GM12878 (cell line): ENCODE results near the gene ZNF808. TPM values are rescaled to one million over a fixed set of nuclear protein-coding genes. Genes with fewer than 3 reads are reported as not detected.
A peak's percentile ranks its signal among the peaks of the same experiment; 100 is the strongest.

Experiments used
- ASH2L ChIP-seq: fragments of 300-600, 200-600 bp; sonication (generic); IDR thresholded peaks from 2 replicates; pipeline ENCODE4 v1.6.1; 2017; ENCODE audit warnings: low read depth, mild to moderate bottlenecking, borderline replicate concordance
- CREM ChIP-seq: IDR thresholded peaks from 2 replicates; pipeline ENCODE4 v1.6.1; 2014; ENCODE audit warnings: antibody characterized with exemption, low read depth
- E2F4 ChIP-seq: IDR thresholded peaks from 2 replicates; pipeline ENCODE4 v1.6.1; 2012; ENCODE audit warnings: low read depth, low read length, improper control_type of control experiment
- EP300 ChIP-seq, 2 experiments: fragments of 150-350 bp in 1 of 2; IDR thresholded peaks; 2 replicates each; pipeline ENCODE4 v1.6.1; 2011 to 2012; ENCODE audit warnings: low read depth in 2 of 2, low read length in 2 of 2, borderline replicate concordance in 1 of 2, improper control_type of control experiment in 1 of 2, inconsistent platforms in 1 of 2; ENCODE audit not compliant: control insufficient read depth in 1 of 2
- KDM1A ChIP-seq: fragments of 200-600 bp; sonication (generic); IDR thresholded peaks from 2 replicates; pipeline ENCODE4 v1.6.1; 2016; ENCODE audit warnings: borderline replicate concordance
- MTA2 ChIP-seq: fragments of 450-650 bp; IDR thresholded peaks from 2 replicates; pipeline ENCODE4 v1.6.1; 2016; ENCODE audit warnings: low read depth, mild to moderate bottlenecking, moderate library complexity
- MTA3 ChIP-seq: IDR thresholded peaks from 2 replicates; pipeline ENCODE4 v1.6.1; 2012; ENCODE audit warnings: low read length, inconsistent platforms, borderline replicate concordance
- NFYA ChIP-seq: IDR thresholded peaks from 2 replicates; pipeline ENCODE4 v1.6.1; 2011; ENCODE audit warnings: low read depth, mild to moderate bottlenecking, low read length, improper control_type of control experiment, borderline replicate concordance
- POU2F2 ChIP-seq: IDR thresholded peaks from 3 replicates; pipeline ENCODE4 v1.6.1; 2011; ENCODE audit warnings: low read depth, mild to moderate bottlenecking, low read length, borderline replicate concordance
- SREBF2 ChIP-seq: IDR thresholded peaks from 2 replicates; pipeline ENCODE4 v1.6.1; 2012; ENCODE audit warnings: mild to moderate bottlenecking, low read length
- SRF ChIP-seq, 2 experiments: IDR thresholded peaks; 2 replicates each; pipeline ENCODE4 v1.6.1; 2011; ENCODE audit warnings: low read depth in 2 of 2, low read length in 2 of 2, mild to moderate bottlenecking in 1 of 2, moderate library complexity in 1 of 2
- STAT1 ChIP-seq: fragments of 450-650 bp; conservative IDR thresholded peaks from 2 replicates; pipeline ENCODE4 v1.6.1; 2014; ENCODE audit warnings: antibody characterized with exemption, mild to moderate bottlenecking
- SUPT20H ChIP-seq: IDR thresholded peaks from 2 replicates; pipeline ENCODE4 v1.6.1; 2011; ENCODE audit warnings: low read depth, mild to moderate bottlenecking, low read length, moderate library complexity, borderline replicate concordance; ENCODE audit not compliant: control insufficient read depth
- ZBTB33 ChIP-seq: fragments of 450-650 bp; IDR thresholded peaks from 2 replicates; pipeline ENCODE4 v1.6.1; 2017; ENCODE audit warnings: mild to moderate bottlenecking
- ZNF384 ChIP-seq: IDR thresholded peaks from 2 replicates; pipeline ENCODE4 v1.6.1; 2012; ENCODE audit warnings: low read depth, mild to moderate bottlenecking, low read length, improper control_type of control experiment, borderline replicate concordance
- ZNF592 ChIP-seq: fragments of 450-650 bp; IDR thresholded peaks from 2 replicates; pipeline ENCODE4 v1.6.1; 2017; ENCODE audit warnings: mild to moderate bottlenecking, moderate library complexity
- polyA plus RNA-seq, 11 experiments: library from polyadenylated mRNA; depleted of rRNA in 4 of 11; unstranded in 6 of 11; stranded (reverse) in 5 of 11; fragments of >200 nt; fragmentation: Nextera tagmentation in 4 of 11; fragmentation: Illumina TruSeq in 1 of 11; extraction: Ambion mirVana in 4 of 11; extraction: Trizol in 1 of 11; gene quantifications; 1 replicate in 1 of 11; 2 replicates in 10 of 11; pipeline versions ENCODE4 v1.2.1 to v1.2.3, GENCODE V29; 2011 to 2016; ENCODE audit warnings: inconsistent platforms in 2 of 11, missing spikeins in 2 of 11, low read depth in 1 of 11
- total RNA-seq, 4 experiments: library from RNA; depleted of rRNA in 3 of 4; stranded (reverse); fragments of >200 nt in 3 of 4; fragmentation: Illumina TruSeq in 1 of 4; extraction: Trizol in 1 of 4; gene quantifications; 2 replicates each; pipeline versions ENCODE4 v1.2.1 to v1.2.3, GENCODE V29; 2013 to 2021
- TF ChIP-seq, protein P1 (sequence below), 3 experiments: IDR thresholded peaks in 2 of 3; conservative IDR thresholded peaks in 1 of 3; 2 replicates each; pipeline ENCODE4 v1.5.1; 2011; ENCODE audit warnings: low read depth in 3 of 3, low read length in 3 of 3, mild to moderate bottlenecking in 3 of 3, control low read depth in 2 of 3, moderate library complexity in 2 of 3, inconsistent platforms in 1 of 3, mixed read lengths in 1 of 3; ENCODE audit not compliant: control insufficient read depth in 2 of 3, insufficient read depth in 1 of 3; ENCODE audit errors: extremely low read depth in 1 of 3

ZNF808 gene
- total and polyA plus RNA-seq, 10 of the 15 experiments (the other 5 are each of a cell fraction or from before 2014, with no cell fraction given) = 2.1 to 20.2 (median 7.2) TPM

DNA sequence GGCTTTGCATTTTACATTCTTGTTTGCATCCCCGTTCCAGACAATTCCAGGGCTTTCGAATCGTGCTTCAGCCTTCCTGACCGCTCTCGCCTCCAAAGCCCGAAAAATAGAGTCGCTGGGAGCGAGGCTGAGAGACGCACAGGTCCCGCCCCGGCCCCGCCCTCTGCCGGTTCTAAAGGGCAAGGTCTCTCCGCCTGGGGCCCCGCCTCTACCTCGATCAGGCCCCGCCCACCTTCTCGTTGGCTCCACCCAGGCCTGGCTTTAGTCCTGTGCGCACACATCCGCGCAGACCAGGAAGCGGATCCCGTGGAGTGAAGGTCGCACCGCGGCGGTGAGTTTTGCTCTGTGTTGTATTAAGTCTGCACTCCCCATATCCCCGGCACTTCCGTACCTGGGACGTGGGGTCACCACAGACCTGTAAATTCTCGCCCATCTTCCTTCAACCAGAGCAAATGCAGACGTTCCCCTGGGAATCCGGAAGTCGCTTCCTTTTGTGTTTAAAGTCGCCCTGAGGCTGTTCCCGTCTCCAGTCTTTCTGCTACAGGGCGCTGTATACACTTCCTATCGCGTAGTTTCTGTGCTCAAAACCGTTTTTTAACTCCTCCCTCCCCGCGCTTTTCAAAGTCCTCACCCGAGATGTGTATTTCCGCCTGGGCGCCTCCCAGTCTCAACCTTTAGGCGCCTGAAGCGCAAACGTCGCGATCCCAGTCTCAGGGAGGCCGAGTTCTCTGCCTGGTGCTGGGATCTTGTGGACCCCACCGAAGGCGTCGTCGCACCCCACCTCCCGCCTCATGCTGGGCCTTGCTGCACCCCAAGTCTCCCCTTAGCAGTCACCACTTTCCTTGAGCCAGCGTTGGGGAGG is 42.8 kb downstream of the ZNF808 start, which contains the start of gene ZNF701 (continued):
- TF ChIP-seq MTA3 = no peak
- TF ChIP-seq ZBTB33 = no peak
- TF ChIP-seq ASH2L = no peak
- no peak for TF ChIP-seq SUPT20H
- TF ChIP-seq SREBF2 = no peak
- TF ChIP-seq CREM = no peak
- TF ChIP-seq MTA2 = no peak
- TF ChIP-seq, protein P1, sequence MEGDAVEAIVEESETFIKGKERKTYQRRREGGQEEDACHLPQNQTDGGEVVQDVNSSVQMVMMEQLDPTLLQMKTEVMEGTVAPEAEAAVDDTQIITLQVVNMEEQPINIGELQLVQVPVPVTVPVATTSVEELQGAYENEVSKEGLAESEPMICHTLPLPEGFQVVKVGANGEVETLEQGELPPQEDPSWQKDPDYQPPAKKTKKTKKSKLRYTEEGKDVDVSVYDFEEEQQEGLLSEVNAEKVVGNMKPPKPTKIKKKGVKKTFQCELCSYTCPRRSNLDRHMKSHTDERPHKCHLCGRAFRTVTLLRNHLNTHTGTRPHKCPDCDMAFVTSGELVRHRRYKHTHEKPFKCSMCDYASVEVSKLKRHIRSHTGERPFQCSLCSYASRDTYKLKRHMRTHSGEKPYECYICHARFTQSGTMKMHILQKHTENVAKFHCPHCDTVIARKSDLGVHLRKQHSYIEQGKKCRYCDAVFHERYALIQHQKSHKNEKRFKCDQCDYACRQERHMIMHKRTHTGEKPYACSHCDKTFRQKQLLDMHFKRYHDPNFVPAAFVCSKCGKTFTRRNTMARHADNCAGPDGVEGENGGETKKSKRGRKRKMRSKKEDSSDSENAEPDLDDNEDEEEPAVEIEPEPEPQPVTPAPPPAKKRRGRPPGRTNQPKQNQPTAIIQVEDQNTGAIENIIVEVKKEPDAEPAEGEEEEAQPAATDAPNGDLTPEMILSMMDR (IDR thresholded peaks at IDR 0.05 in 2 of 3, conservative IDR thresholded peaks at IDR 0.05 in 1 of 3; ENCODE audit: control insufficient read depth in 2 of 3, extremely low read depth in 1 of 3, insufficient read depth in 1 of 3, low read depth in 3 of 3, low read length in 3 of 3) = peak in 1 of 3 experiments; percentile 11; a peak in 1 of 6 replicates
- TF ChIP-seq EP300 (IDR thresholded peaks at IDR 0.05; ENCODE audit: borderline replicate concordance in 1 of 2, control insufficient read depth in 1 of 2, low read depth in 2 of 2, low read length in 2 of 2) = no peak
- peak; percentile 94 for TF ChIP-seq E2F4
- 0 out of 3 replicates have a peak, but pooled peaks have one; percentile 45 for TF ChIP-seq POU2F2
- TF ChIP-seq NFYA = no peak
- TF ChIP-seq STAT1 = peak; percentile 67; the same call in 1 of the 2 replicates
- TF ChIP-seq ZNF384 = no peak
- peak; percentile 55 to 85 for TF ChIP-seq SRF (IDR thresholded peaks at IDR 0.05; ENCODE audit: low read depth in 2 of 2, low read length in 2 of 2)
- TF ChIP-seq ZNF592 = no peak
- TF ChIP-seq KDM1A = no peak
